GM12872 (cell line): ENCODE measurements around the gene MAPK12.

ENCODE experiments used
- TF ChIP-seq, protein P1 (sequence below): IDR thresholded peaks from 3 replicates; pipeline ENCODE4 v1.5.1; 2011; ENCODE audit warnings: low read depth, mild to moderate bottlenecking, low read length, moderate library complexity; ENCODE audit not compliant: insufficient read depth

MAPK12 gene

DNA sequence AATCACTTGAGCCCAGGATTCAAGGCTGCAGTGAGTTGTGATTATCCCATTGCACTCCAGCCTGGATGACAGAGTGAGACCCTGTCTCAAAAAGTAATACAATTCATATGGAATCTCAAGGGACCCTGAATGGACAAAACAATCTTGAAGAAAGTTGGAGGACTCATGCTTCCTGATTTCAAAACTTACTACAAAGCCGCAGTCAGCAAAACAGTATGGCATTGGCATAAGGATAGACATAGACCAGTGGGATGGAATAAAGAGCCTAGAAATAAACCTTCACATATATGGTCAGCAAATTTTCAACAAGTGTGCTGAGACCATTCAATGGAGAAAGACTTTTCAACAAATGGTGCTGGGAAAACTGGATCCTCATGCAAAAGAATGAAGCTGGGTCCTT lies 58.2 kb downstream of the MAPK12 start:
- TF ChIP-seq, protein P1, sequence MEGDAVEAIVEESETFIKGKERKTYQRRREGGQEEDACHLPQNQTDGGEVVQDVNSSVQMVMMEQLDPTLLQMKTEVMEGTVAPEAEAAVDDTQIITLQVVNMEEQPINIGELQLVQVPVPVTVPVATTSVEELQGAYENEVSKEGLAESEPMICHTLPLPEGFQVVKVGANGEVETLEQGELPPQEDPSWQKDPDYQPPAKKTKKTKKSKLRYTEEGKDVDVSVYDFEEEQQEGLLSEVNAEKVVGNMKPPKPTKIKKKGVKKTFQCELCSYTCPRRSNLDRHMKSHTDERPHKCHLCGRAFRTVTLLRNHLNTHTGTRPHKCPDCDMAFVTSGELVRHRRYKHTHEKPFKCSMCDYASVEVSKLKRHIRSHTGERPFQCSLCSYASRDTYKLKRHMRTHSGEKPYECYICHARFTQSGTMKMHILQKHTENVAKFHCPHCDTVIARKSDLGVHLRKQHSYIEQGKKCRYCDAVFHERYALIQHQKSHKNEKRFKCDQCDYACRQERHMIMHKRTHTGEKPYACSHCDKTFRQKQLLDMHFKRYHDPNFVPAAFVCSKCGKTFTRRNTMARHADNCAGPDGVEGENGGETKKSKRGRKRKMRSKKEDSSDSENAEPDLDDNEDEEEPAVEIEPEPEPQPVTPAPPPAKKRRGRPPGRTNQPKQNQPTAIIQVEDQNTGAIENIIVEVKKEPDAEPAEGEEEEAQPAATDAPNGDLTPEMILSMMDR: no peak
